Hepatocyte (in vitro differentiated cells): ENCODE measurements around the gene IDH3A.

ENCODE experiments used
- CTCF ChIP-seq: fragments of 200-600 bp; sonication (generic); IDR thresholded peaks from 2 replicates; pipeline ENCODE4 v1.5.1; 2016; ENCODE audit warnings: antibody characterized with exemption, mild to moderate bottlenecking; ENCODE audit not compliant: poor library complexity
- EZH2 ChIP-seq: fragments of 200-600 bp; sonication (generic); IDR thresholded peaks from 2 replicates; pipeline ENCODE4 v1.6.1; 2016; ENCODE audit warnings: antibody characterized with exemption, mild to moderate bottlenecking, borderline replicate concordance

GRCh38 chr15:78110916-78111475, 38.2 kb upstream of the IDH3A start:
- TF ChIP-seq CTCF, result no peak
- TF ChIP-seq EZH2, result no peak
